Suprapubic skin (tissue), 4 donors: Measurements from ENCODE around the gene WFIKKN2. TPM values are rescaled to one million over a fixed set of nuclear protein-coding genes. Genes with fewer than 3 reads are reported as not detected.

Experiments
- DNase-seq, 2 donors: peaks; one replicate each; pipeline ENCODE4 v3.0.0-alpha.2; 2019; ENCODE audit warnings: low spot score in 2 of 2
- H3K27ac ChIP-seq: fragments of 200-600 bp; sonication (generic); one replicate; pipeline ENCODE4 v1.5.1; 2019
- H3K27me3 ChIP-seq: fragments of 200-600 bp; sonication (generic); one replicate; pipeline ENCODE4 v1.5.1; 2019
- H3K36me3 ChIP-seq: fragments of 200-600 bp; sonication (generic); one replicate; pipeline ENCODE4 v1.5.1; 2019
- H3K4me1 ChIP-seq: fragments of 200-600 bp; sonication (generic); one replicate; pipeline ENCODE4 v1.5.1; 2019
- H3K4me3 ChIP-seq: fragments of 200-600 bp; sonication (generic); one replicate; pipeline ENCODE4 v1.5.1; 2019; ENCODE audit warnings: mild to moderate bottlenecking
- H3K9me3 ChIP-seq: fragments of 200-600 bp; sonication (generic); one replicate; pipeline ENCODE4 v1.5.1; 2019
- EP300 ChIP-seq: sonication (generic); formaldehyde crosslinking; IDR thresholded peaks from one replicate; pipeline ENCODE4 v1.6.1; 2017; ENCODE audit warnings: antibody characterized with exemption
- POLR2A ChIP-seq, 2 donors: fragments of 450-650 bp; IDR thresholded peaks; one replicate each; pipeline ENCODE4 v1.6.1; 2017; ENCODE audit warnings: antibody characterized with exemption in 2 of 2, mild to moderate bottlenecking in 2 of 2, moderate library complexity in 2 of 2
- POLR2AphosphoS5 ChIP-seq, 3 donors: sonication (generic); formaldehyde crosslinking; IDR thresholded peaks; one replicate each; pipeline ENCODE4 v1.6.1; 2017; ENCODE audit warnings: antibody characterized with exemption in 3 of 3
- WGBS: methylation state at CpG from one replicate; pipeline ENCODE4 v1.1.5; 2018; 5-methylcytosine and 5-hydroxymethylcytosine counted together
- total RNA-seq, 4 donors: library from RNA; depleted of rRNA; stranded (reverse); fragments of >200 nt; gene quantifications; one replicate each; pipeline ENCODE4 v1.1.0, GENCODE V29; 2016
- TF ChIP-seq, protein P1 (sequence below), 2 donors: fragments of 200-600 bp in 1 of 2; fragments of 450-650 bp in 1 of 2; sonication (generic) in 1 of 2; IDR thresholded peaks; one replicate each; pipeline ENCODE4 v1.5.1; 2016 to 2019; ENCODE audit warnings: antibody characterized with exemption in 2 of 2, mild to moderate bottlenecking in 1 of 2, moderate library complexity in 1 of 2

Gene WFIKKN2
- total RNA-seq, 4 donors from 2014 or later = 0.36 to 0.93 (median 0.65) TPM

DNA sequence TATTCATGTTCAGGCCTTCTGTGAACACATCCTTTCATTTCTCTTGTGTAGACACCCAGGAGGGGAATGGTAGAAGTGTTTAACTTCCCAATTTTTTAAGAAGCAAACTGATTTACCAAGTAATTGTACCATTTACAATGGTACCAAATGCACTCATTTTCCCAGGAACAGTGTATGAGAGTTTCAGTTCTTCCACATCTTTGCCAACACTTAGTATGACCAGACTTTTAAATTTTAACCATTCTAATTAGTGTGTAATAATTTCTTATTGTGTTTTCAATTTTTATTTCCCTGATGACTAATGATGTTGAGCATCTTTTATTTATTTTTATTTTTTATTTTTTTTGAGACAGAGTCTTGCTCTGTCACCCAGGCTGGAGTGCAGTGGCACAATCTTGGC is 10.2 kb upstream of the WFIKKN2 start:
- no peaks in the 10 kb centered on the region for H3K4me1 ChIP-seq
- H3K27me3 ChIP-seq = no peaks in the 10 kb centered on the region
- no peak overlapping the region for H3K4me3 ChIP-seq
- no peaks in the 10 kb centered on the region for H3K9me3 ChIP-seq
- no peak for DNase-seq
- no peaks in the 10 kb centered on the region for H3K36me3 ChIP-seq
- H3K27ac ChIP-seq = no peak overlapping the region
- TF ChIP-seq, protein P1, sequence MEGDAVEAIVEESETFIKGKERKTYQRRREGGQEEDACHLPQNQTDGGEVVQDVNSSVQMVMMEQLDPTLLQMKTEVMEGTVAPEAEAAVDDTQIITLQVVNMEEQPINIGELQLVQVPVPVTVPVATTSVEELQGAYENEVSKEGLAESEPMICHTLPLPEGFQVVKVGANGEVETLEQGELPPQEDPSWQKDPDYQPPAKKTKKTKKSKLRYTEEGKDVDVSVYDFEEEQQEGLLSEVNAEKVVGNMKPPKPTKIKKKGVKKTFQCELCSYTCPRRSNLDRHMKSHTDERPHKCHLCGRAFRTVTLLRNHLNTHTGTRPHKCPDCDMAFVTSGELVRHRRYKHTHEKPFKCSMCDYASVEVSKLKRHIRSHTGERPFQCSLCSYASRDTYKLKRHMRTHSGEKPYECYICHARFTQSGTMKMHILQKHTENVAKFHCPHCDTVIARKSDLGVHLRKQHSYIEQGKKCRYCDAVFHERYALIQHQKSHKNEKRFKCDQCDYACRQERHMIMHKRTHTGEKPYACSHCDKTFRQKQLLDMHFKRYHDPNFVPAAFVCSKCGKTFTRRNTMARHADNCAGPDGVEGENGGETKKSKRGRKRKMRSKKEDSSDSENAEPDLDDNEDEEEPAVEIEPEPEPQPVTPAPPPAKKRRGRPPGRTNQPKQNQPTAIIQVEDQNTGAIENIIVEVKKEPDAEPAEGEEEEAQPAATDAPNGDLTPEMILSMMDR (IDR thresholded peaks at IDR 0.05) = no peak
- TF ChIP-seq POLR2A (IDR thresholded peaks at IDR 0.05) (no peak), POLR2AphosphoS5 (IDR thresholded peaks at IDR 0.05) (no peak), EP300 (no peak)

DNA sequence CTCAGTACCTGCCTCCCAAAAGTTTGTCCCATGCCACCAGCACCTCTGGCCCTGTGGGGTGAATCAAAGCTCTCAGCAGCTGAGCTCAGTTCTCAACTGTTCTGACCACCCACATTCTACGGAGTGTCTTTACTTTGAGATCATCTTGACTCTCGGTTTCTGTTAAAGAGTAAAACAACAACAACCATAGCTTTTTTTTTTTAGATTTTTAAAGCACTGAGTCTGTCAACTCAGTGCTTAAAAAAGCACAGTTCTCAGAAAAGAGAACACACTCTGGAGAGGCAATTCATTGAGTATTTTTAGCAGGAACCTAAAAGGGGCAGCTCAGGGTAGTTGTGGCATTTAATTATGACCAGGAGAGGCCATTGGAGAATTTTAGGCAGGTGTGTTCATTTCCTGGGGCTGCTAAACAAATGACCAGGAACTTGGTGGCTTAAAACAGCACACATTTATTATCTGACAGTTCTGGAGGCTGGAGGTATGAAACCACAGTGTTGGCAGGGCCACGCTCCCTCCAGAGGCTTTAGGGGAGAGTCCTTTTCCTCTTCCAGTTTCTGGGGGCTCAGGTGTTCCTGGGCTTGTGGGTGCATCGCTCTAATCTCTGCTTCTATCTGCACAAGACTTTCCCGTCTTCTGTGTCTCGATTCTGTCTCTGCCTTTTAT is 6.7 kb upstream of the WFIKKN2 start:
- TF ChIP-seq, protein P1 (IDR thresholded peaks at IDR 0.05) = no peak
- TF ChIP-seq POLR2A (IDR thresholded peaks at IDR 0.05) (no peak), EP300 (no peak), POLR2AphosphoS5 (IDR thresholded peaks at IDR 0.05) (no peak)
- no peak overlapping the region for H3K4me3 ChIP-seq
- peaks cover 10% of the 10 kb centered on the region for H3K4me1 ChIP-seq
- peaks cover 2% of the 10 kb centered on the region for H3K27me3 ChIP-seq
- H3K9me3 ChIP-seq = no peaks in the 10 kb centered on the region
- no peak for DNase-seq
- H3K27ac ChIP-seq = no peak overlapping the region
- WGBS = 77% methylated on average over 6 of the region's 6 CpGs
- no peaks in the 10 kb centered on the region for H3K36me3 ChIP-seq

DNA sequence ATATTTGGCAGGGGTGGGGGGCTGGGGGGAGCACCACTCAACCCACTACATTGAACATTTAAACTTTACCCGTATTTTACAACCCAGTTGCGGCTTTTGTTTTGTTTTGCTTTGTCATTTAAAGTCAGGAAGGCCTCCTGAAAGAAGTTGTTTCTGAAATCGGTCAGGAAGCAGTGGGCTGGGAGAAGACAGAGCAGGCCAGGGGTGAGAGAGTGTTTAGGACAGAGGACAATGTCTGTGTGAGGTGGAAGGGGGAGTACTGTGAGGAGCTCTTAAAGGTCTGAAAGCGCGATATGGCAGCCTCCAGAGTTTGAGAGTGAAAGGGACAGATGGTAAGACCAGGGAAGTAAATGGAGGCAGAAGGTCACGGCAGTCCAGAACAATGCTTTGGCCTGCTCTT is 6.1 kb upstream of the WFIKKN2 start:
- peaks cover 8% of the 10 kb centered on the region for H3K27me3 ChIP-seq
- H3K27ac ChIP-seq = no peak overlapping the region
- no peak for TF ChIP-seq EP300
- no peak for TF ChIP-seq POLR2AphosphoS5 (IDR thresholded peaks at IDR 0.05)
- no peak for TF ChIP-seq POLR2A (IDR thresholded peaks at IDR 0.05)
- TF ChIP-seq, protein P1 (IDR thresholded peaks at IDR 0.05) = no peak
- no peak overlapping the region for H3K4me3 ChIP-seq
- H3K9me3 ChIP-seq = no peaks in the 10 kb centered on the region
- H3K36me3 ChIP-seq = no peaks in the 10 kb centered on the region
- H3K4me1 ChIP-seq = peaks cover 10% of the 10 kb centered on the region
- DNase-seq = no peak
- 86% methylated on average over 6 of the region's 6 CpGs for WGBS

DNA sequence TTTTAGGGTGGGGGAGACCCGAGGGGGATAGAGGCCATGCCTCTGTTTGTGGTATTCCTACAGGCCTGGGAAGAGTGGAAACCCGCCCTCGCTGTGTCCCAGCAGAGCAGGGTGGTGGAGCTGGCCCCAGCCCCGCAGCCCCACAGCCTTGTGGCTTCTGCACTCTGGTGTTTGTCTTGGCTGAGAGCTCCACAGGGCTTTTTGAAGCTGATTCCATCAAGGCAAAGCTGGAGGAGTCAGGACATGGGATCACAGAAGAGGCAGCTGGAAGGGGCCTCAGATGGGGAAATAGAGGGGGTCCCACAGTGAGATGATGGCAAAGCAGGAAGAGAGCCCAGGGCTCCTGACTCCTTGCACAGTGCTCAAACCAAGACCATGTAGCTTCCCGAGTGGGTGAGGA is 5.0 kb upstream of the WFIKKN2 start:
- H3K27ac ChIP-seq = no peak overlapping the region
- 49% methylated on average over 5 of the region's 5 CpGs for WGBS
- peaks cover 13% of the 10 kb centered on the region for H3K4me1 ChIP-seq
- H3K36me3 ChIP-seq = no peaks in the 10 kb centered on the region
- H3K9me3 ChIP-seq = no peaks in the 10 kb centered on the region
- no peak for DNase-seq
- TF ChIP-seq, protein P1 (IDR thresholded peaks at IDR 0.05) = no peak
- no peak for TF ChIP-seq EP300
- peaks cover 11% of the 10 kb centered on the region for H3K27me3 ChIP-seq
- H3K4me3 ChIP-seq = no peak overlapping the region

DNA sequence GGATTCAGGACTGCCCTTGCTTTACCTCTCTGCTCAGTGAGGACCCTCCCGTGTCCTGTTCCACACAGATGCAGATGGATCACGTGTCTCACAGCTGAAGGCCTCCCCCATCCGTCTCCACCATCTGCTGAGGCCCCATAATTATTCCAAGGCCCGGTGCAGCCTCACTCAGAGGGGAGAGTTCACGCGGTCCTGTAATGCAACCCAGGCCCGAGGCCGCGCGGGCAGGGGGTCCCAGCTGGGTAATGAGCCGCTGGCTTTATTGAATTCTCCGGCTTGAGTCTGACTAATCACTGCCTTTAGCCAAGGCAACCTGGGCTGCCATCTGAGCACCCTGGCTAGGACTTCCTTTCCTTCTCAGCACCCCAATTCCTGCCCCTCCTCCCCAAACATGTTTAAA is 4.4 kb upstream of the WFIKKN2 start:
- TF ChIP-seq EP300 = no peak
- no peak for TF ChIP-seq POLR2A (IDR thresholded peaks at IDR 0.05)
- TF ChIP-seq POLR2AphosphoS5 (IDR thresholded peaks at IDR 0.05) = no peak
- TF ChIP-seq, protein P1 (IDR thresholded peaks at IDR 0.05) = no peak
- Histone ChIP-seq H3K4me3 (no peak overlapping the region), H3K9me3 (no peaks in the 10 kb centered on the region), H3K36me3 (no peaks in the 10 kb centered on the region), H3K4me1 (peaks cover 13% of the 10 kb centered on the region), H3K27me3 (peaks cover 17% of the 10 kb centered on the region), H3K27ac (no peak overlapping the region)
- 34% methylated on average over 9 of the region's 12 CpGs for WGBS
- DNase-seq = no peak
